Measurements from ENCODE around the gene ALX4.

Gene ALX4

DNA sequence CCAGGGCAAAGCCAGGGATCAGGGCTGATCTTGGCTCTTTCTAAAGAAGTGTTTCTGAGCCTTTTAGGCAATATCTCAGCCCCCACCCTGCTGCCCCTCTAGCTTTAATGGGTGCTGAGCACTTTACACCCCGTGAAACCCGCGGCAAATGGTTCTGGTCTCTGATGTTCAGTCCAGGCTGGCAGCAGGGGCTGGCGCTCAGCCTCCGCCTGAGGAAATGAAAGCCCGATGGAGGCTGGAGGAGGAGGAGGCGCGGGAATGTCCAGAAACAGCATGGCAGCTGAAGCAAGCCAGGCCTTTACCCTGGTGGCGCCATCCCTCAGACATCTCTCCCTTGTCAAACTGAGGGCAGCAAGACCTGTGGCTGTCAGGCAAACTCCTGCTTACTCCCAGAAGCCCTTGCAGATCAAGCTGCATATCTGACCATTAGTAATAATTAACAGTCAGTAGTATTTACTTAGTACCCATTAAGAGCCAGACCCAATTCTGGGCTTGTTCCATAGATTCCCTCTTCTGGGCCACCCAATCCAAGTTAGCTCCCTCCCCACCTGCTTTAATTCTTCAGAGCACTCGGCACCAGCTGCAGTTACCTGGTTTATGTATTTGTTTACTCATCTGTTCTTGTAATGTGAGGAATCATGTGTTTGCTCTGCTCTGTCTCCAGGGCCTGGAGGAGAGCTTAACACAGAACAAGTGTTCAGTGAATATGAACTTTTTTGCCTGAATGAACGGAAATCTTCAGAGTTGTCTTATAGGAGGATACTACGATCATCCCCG, 15.0 kb upstream of the ALX4 start:
- H3K27ac ChIP-seq (ENCODE audit: low read length), result no peak overlapping the region
- H3K4me3 ChIP-seq (ENCODE audit: low read depth in 1 of 2, low read length in 2 of 2), result no peak overlapping the region
- H3K4me2 ChIP-seq (ENCODE audit: insufficient read depth, low read length), result no peak overlapping the region
- H4K20me1 ChIP-seq (ENCODE audit: insufficient read depth, low read length), result no peaks in the 10 kb centered on the region; the same call in 1 of the 2 replicates
- H3K9me3 ChIP-seq (ENCODE audit: insufficient read depth, low read length, severe bottlenecking), result no peaks in the 10 kb centered on the region
- peaks cover 40% of the 10 kb centered on the region for H3K27me3 ChIP-seq (ENCODE audit: insufficient read depth, low read length, poor library complexity)
- TF ChIP-seq, protein P1, sequence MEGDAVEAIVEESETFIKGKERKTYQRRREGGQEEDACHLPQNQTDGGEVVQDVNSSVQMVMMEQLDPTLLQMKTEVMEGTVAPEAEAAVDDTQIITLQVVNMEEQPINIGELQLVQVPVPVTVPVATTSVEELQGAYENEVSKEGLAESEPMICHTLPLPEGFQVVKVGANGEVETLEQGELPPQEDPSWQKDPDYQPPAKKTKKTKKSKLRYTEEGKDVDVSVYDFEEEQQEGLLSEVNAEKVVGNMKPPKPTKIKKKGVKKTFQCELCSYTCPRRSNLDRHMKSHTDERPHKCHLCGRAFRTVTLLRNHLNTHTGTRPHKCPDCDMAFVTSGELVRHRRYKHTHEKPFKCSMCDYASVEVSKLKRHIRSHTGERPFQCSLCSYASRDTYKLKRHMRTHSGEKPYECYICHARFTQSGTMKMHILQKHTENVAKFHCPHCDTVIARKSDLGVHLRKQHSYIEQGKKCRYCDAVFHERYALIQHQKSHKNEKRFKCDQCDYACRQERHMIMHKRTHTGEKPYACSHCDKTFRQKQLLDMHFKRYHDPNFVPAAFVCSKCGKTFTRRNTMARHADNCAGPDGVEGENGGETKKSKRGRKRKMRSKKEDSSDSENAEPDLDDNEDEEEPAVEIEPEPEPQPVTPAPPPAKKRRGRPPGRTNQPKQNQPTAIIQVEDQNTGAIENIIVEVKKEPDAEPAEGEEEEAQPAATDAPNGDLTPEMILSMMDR (IDR thresholded peaks at IDR 0.05; ENCODE audit: borderline replicate concordance, extremely low read depth, low read length, poor library complexity, severe bottlenecking), result no peak
- TF ChIP-seq EZH2 (IDR thresholded peaks at IDR 0.05; ENCODE audit: borderline replicate concordance, low read depth, low read length, severe bottlenecking), result no peak
- H3K36me3 ChIP-seq (ENCODE audit: insufficient read depth, low read length), result no peaks in the 10 kb centered on the region
- no peaks in the 10 kb centered on the region for H3K79me2 ChIP-seq (ENCODE audit: insufficient read depth, low read length)
- DNase-seq (no peak), ATAC-seq (ENCODE audit: insufficient read depth, low read depth) (no peak)
- H3K4me1 ChIP-seq (ENCODE audit: insufficient read depth, low read length), result no peaks in the 10 kb centered on the region
- H2AFZ ChIP-seq (ENCODE audit: low read depth, low read length), result no peak overlapping the region
- H3K9ac ChIP-seq (ENCODE audit: low read depth, low read length), result no peak overlapping the region

DNA sequence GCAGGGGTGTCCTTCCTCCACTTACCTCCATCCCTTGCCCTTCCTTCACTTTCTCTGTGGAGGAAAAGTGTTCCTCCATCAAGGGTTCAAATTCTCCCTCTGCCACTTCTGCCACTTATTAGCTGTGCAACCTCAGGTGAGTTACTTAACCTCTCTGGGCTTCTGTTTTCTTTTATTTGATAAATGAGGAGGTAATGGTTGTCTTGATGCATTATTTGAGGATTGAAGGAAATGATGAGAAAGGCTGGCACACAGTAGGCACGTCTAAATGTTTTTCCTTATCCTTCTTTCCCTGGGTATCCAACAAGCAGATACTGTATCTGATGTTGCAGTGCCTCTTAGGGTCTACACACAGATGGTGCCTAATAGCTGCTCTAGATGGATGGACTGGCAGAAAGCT, 14.3 kb upstream of the ALX4 start:
- Histone ChIP-seq H3K4me2 (ENCODE audit: insufficient read depth, low read length) (no peak overlapping the region), H3K27me3 (ENCODE audit: insufficient read depth, low read length, poor library complexity) (peaks cover 41% of the 10 kb centered on the region), H3K9ac (ENCODE audit: low read depth, low read length) (no peak overlapping the region), H3K36me3 (ENCODE audit: insufficient read depth, low read length) (no peaks in the 10 kb centered on the region), H3K27ac (ENCODE audit: low read length) (no peak overlapping the region), H3K79me2 (ENCODE audit: insufficient read depth, low read length) (no peaks in the 10 kb centered on the region), H3K4me1 (ENCODE audit: insufficient read depth, low read length) (no peaks in the 10 kb centered on the region), H3K4me3 (ENCODE audit: low read depth in 1 of 2, low read length in 2 of 2) (no peak overlapping the region), H4K20me1 (ENCODE audit: insufficient read depth, low read length) (no peaks in the 10 kb centered on the region; the same call in 1 of the 2 replicates), H2AFZ (ENCODE audit: low read depth, low read length) (no peak overlapping the region), H3K9me3 (ENCODE audit: insufficient read depth, low read length, severe bottlenecking) (no peaks in the 10 kb centered on the region)
- no peak for DNase-seq
- no peak for ATAC-seq (ENCODE audit: insufficient read depth, low read depth)
- no peak for TF ChIP-seq EZH2 (IDR thresholded peaks at IDR 0.05; ENCODE audit: borderline replicate concordance, low read depth, low read length, severe bottlenecking)
- TF ChIP-seq, protein P1 (IDR thresholded peaks at IDR 0.05; ENCODE audit: borderline replicate concordance, extremely low read depth, low read length, poor library complexity, severe bottlenecking), result no peak

DNA sequence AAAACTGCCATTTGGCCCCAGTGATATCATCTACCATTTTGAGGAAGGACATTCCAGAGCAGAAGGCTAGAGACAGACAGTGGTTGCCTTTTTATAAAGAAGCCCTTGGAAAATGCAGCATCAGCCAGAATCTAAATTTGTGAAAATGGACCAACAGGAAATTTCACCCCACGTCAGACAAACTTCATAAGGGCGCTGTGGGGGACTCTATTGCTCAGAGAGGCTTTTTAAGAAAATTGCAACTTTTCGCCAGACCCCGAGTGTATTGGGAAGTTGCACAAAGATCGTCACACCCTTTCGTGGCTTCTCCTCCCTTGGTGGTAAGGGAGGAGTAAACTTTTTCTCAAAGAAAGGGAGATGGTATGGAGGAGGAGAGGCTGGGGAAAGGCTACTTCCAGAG, 12.3 kb upstream of the ALX4 start:
- no peaks in the 10 kb centered on the region for H3K79me2 ChIP-seq (ENCODE audit: insufficient read depth, low read length)
- H3K9ac ChIP-seq (ENCODE audit: low read depth, low read length), result no peak overlapping the region
- no peak overlapping the region for H3K4me3 ChIP-seq (ENCODE audit: low read depth in 1 of 2, low read length in 2 of 2)
- no peak for TF ChIP-seq EZH2 (IDR thresholded peaks at IDR 0.05; ENCODE audit: borderline replicate concordance, low read depth, low read length, severe bottlenecking)
- TF ChIP-seq, protein P1 (IDR thresholded peaks at IDR 0.05; ENCODE audit: borderline replicate concordance, extremely low read depth, low read length, poor library complexity, severe bottlenecking), result no peak
- peaks cover 43% of the 10 kb centered on the region for H3K27me3 ChIP-seq (ENCODE audit: insufficient read depth, low read length, poor library complexity)
- DNase-seq (no peak), ATAC-seq (ENCODE audit: insufficient read depth, low read depth) (no peak)
- no peak overlapping the region for H3K27ac ChIP-seq (ENCODE audit: low read length)
- H4K20me1 ChIP-seq (ENCODE audit: insufficient read depth, low read length), result no peaks in the 10 kb centered on the region; the same call in 1 of the 2 replicates
- no peak overlapping the region for H3K4me2 ChIP-seq (ENCODE audit: insufficient read depth, low read length)
- H3K9me3 ChIP-seq (ENCODE audit: insufficient read depth, low read length, severe bottlenecking), result no peaks in the 10 kb centered on the region
- H3K36me3 ChIP-seq (ENCODE audit: insufficient read depth, low read length), result no peaks in the 10 kb centered on the region
- no peaks in the 10 kb centered on the region for H3K4me1 ChIP-seq (ENCODE audit: insufficient read depth, low read length)
- H2AFZ ChIP-seq (ENCODE audit: low read depth, low read length), result no peak overlapping the region

Data from DND-41 (cell line).